Trophoblast cell (in vitro differentiated cells and primary cell): ENCODE measurements around the gene SLC35A2.
A peak's percentile ranks its signal among the peaks of the same experiment; 100 is the strongest.

ENCODE experiments used
- DNase-seq, 2 donors: peaks; one replicate each; pipeline ENCODE4 v3.0.0-alpha.2; 2016
- H2AFZ ChIP-seq: 2 replicates; pipeline ENCODE4 v1.6.1; 2013; ENCODE audit warnings: low read length, moderate library complexity, mild to moderate bottlenecking; ENCODE audit not compliant: insufficient read depth, poor library complexity
- H2AK5ac ChIP-seq: 2 replicates; pipeline ENCODE4 v1.6.1; 2013; ENCODE audit warnings: mild to moderate bottlenecking, low read length
- H2BK120ac ChIP-seq: 2 replicates; pipeline ENCODE4 v1.6.1; 2013; ENCODE audit warnings: low read length, mild to moderate bottlenecking, moderate library complexity; ENCODE audit not compliant: insufficient read depth, poor library complexity
- H2BK12ac ChIP-seq: 2 replicates; pipeline ENCODE4 v1.6.1; 2013; ENCODE audit warnings: mild to moderate bottlenecking, low read length, moderate library complexity
- H2BK5ac ChIP-seq: 2 replicates; pipeline ENCODE4 v1.6.1; 2013; ENCODE audit warnings: low read length, low read depth, moderate library complexity, mild to moderate bottlenecking; ENCODE audit not compliant: poor library complexity
- H3K14ac ChIP-seq: 2 replicates; pipeline ENCODE4 v1.6.1; 2013; ENCODE audit warnings: mild to moderate bottlenecking, low read length
- H3K18ac ChIP-seq: 2 replicates; pipeline ENCODE4 v1.6.1; 2013; ENCODE audit warnings: mild to moderate bottlenecking, low read length
- H3K23ac ChIP-seq: 2 replicates; pipeline ENCODE4 v1.6.1; 2013; ENCODE audit warnings: low read length
- H3K27ac ChIP-seq: 2 replicates; pipeline ENCODE4 v1.5.1; 2013; ENCODE audit warnings: low read depth, mild to moderate bottlenecking, inconsistent platforms, low read length, moderate library complexity
- H3K27me3 ChIP-seq: 2 replicates; pipeline ENCODE4 v1.6.1; 2013; ENCODE audit warnings: inconsistent platforms, mild to moderate bottlenecking, low read length, moderate library complexity; ENCODE audit not compliant: insufficient read depth
- H3K36me3 ChIP-seq, 2 experiments: 1 replicate in 1 of 2; 2 replicates in 1 of 2; pipeline ENCODE4 v1.6.1; 2013; ENCODE audit warnings: low read length in 2 of 2, mild to moderate bottlenecking in 2 of 2, moderate library complexity in 1 of 2; ENCODE audit not compliant: insufficient read depth in 2 of 2, control insufficient read depth in 1 of 2
- H3K4ac ChIP-seq: 2 replicates; pipeline ENCODE4 v1.6.1; 2013; ENCODE audit warnings: low read depth, mild to moderate bottlenecking, low read length, moderate library complexity
- H3K4me1 ChIP-seq, 2 experiments: 1 replicate in 1 of 2; 2 replicates in 1 of 2; pipeline ENCODE4 v1.6.1; 2013; ENCODE audit warnings: low read length in 2 of 2, mild to moderate bottlenecking in 2 of 2, moderate library complexity in 1 of 2; ENCODE audit not compliant: insufficient read depth in 2 of 2, control insufficient read depth in 1 of 2
- H3K4me2 ChIP-seq: 2 replicates; pipeline ENCODE4 v1.6.1; 2013; ENCODE audit warnings: inconsistent platforms, mild to moderate bottlenecking, low read length, moderate library complexity
- H3K4me3 ChIP-seq: 2 replicates; pipeline ENCODE4 v1.5.1; 2013; ENCODE audit warnings: mild to moderate bottlenecking, low read depth, low read length, inconsistent platforms
- H3K79me1 ChIP-seq: one replicate; pipeline ENCODE4 v1.6.1; 2013; ENCODE audit warnings: low read length
- H3K79me2 ChIP-seq: 2 replicates; pipeline ENCODE4 v1.6.1; 2013; ENCODE audit warnings: low read length, mild to moderate bottlenecking; ENCODE audit not compliant: control insufficient read depth, insufficient read depth, poor library complexity
- H3K9ac ChIP-seq: 2 replicates; pipeline ENCODE4 v1.6.1; 2013; ENCODE audit warnings: mild to moderate bottlenecking, low read length
- H3K9me3 ChIP-seq: 2 replicates; pipeline ENCODE4 v1.6.1; 2013; ENCODE audit warnings: low read depth, mild to moderate bottlenecking, control low read depth, inconsistent platforms, low read length; ENCODE audit not compliant: insufficient read depth
- H4K12ac ChIP-seq: 2 replicates; pipeline ENCODE4 v1.6.1; 2013; ENCODE audit warnings: low read depth, mild to moderate bottlenecking, low read length, moderate library complexity
- H4K8ac ChIP-seq: 2 replicates; pipeline ENCODE4 v1.6.1; 2013; ENCODE audit warnings: low read depth, mild to moderate bottlenecking, low read length, moderate library complexity
- H4K91ac ChIP-seq: one replicate; pipeline ENCODE4 v1.6.1; 2013; ENCODE audit warnings: low read depth, mild to moderate bottlenecking, low read length, moderate library complexity
- WGBS: extraction: QIAGEN DNeasy Blood & Tissue Kit; methylation state at CpG from one replicate; pipeline ENCODE4 v1.1.7; 2013; ENCODE audit warnings: missing lambda C conversion rate; ENCODE audit not compliant: insufficient read length, insufficient coverage; ENCODE audit errors: extremely low coverage; 5-methylcytosine and 5-hydroxymethylcytosine counted together

The SLC35A2 gene

GRCh38 chrX:48902776-48903175, 8.7 kb downstream of the SLC35A2 start:
- H3K9me3 ChIP-seq, result no peaks in the 10 kb centered on the region
- peaks cover 2% of the 10 kb centered on the region for H3K79me2 ChIP-seq
- no peak overlapping the region for H4K8ac ChIP-seq
- no peak overlapping the region for H3K23ac ChIP-seq
- no peak overlapping the region for H3K9ac ChIP-seq
- H2BK12ac ChIP-seq, result no peak overlapping the region
- no peak overlapping the region for H2BK5ac ChIP-seq
- no peak overlapping the region for H3K4me3 ChIP-seq
- no CpG with 5 or more reads among the region's 14 CpGs for WGBS
- no peak for DNase-seq
- no peak overlapping the region for H3K27ac ChIP-seq
- H3K4ac ChIP-seq, result no peak overlapping the region
- peaks cover 0 to 3% of the 10 kb centered on the region in 2 experiments for H3K4me1 ChIP-seq
- no peak overlapping the region for H4K12ac ChIP-seq
- no peak overlapping the region for H2AK5ac ChIP-seq
- H3K36me3 ChIP-seq, result peaks cover 53 to 58% of the 10 kb centered on the region in 2 experiments
- H3K14ac ChIP-seq, result no peak overlapping the region
- no peak overlapping the region for H4K91ac ChIP-seq
- no peak overlapping the region for H3K4me2 ChIP-seq
- peaks cover 5% of the 10 kb centered on the region for H3K79me1 ChIP-seq
- no peaks in the 10 kb centered on the region for H3K27me3 ChIP-seq
- no peak overlapping the region for H2BK120ac ChIP-seq
- H3K18ac ChIP-seq, result no peak overlapping the region
- no peak overlapping the region for H2AFZ ChIP-seq

- no peak for DNase-seq
- Histone ChIP-seq H3K4me1 (peaks cover 0 to 3% of the 10 kb centered on the region in 2 experiments), H3K9ac (no peak overlapping the region), H3K27ac (no peak overlapping the region), H2BK120ac (no peak overlapping the region), H3K4me2 (no peak overlapping the region), H3K23ac (no peak overlapping the region), H3K18ac (no peak overlapping the region), H3K4ac (no peak overlapping the region), H4K91ac (no peak overlapping the region), H3K36me3 (peaks cover 53 to 55% of the 10 kb centered on the region in 2 experiments), H3K4me3 (no peak overlapping the region), H2BK5ac (no peak overlapping the region), H3K27me3 (no peaks in the 10 kb centered on the region), H2BK12ac (no peak overlapping the region), H3K9me3 (no peaks in the 10 kb centered on the region), H3K79me2 (peaks cover 5% of the 10 kb centered on the region), H3K14ac (no peak overlapping the region), H3K79me1 (peaks cover 9% of the 10 kb centered on the region), H4K8ac (no peak overlapping the region), H2AFZ (no peak overlapping the region), H4K12ac (no peak overlapping the region), H2AK5ac (no peak overlapping the region)
- no CpG with 5 or more reads among the region's 20 CpGs for WGBS
Observed at GRCh38 chrX:48902135-48902534, 9.3 kb downstream of the SLC35A2 start.

GRCh38 chrX:48901069-48901468, 10.4 kb downstream of the SLC35A2 start:
- Histone ChIP-seq H2AK5ac (no peak overlapping the region), H2AFZ (no peak overlapping the region), H3K79me2 (peaks cover 5% of the 10 kb centered on the region), H3K4me3 (no peak overlapping the region), H4K12ac (no peak overlapping the region), H3K4me1 (peaks cover 0 to 6% of the 10 kb centered on the region in 2 experiments), H3K4me2 (no peak overlapping the region), H3K14ac (no peak overlapping the region), H2BK5ac (no peak overlapping the region), H2BK120ac (no peak overlapping the region), H3K36me3 (peaks cover 46 to 48% of the 10 kb centered on the region in 2 experiments), H3K9me3 (no peaks in the 10 kb centered on the region), H3K18ac (no peak overlapping the region), H4K8ac (no peak overlapping the region), H2BK12ac (no peak overlapping the region), H3K79me1 (peaks cover 9% of the 10 kb centered on the region), H3K9ac (no peak overlapping the region), H3K23ac (no peak overlapping the region), H3K27ac (no peak overlapping the region), H4K91ac (no peak overlapping the region), H3K27me3 (no peaks in the 10 kb centered on the region), H3K4ac (no peak overlapping the region)
- no peak for DNase-seq
- WGBS, result no CpG with 5 or more reads among the region's 7 CpGs

- peaks cover 0 to 6% of the 10 kb centered on the region in 2 experiments for H3K4me1 ChIP-seq
- peaks cover 29 to 34% of the 10 kb centered on the region in 2 experiments for H3K36me3 ChIP-seq
- no peaks in the 10 kb centered on the region for H3K9me3 ChIP-seq
- H2AK5ac ChIP-seq, result no peak overlapping the region
- no peak overlapping the region for H3K4me3 ChIP-seq
- H3K23ac ChIP-seq, result no peak overlapping the region
- no peak overlapping the region for H2AFZ ChIP-seq
- no peak overlapping the region for H2BK120ac ChIP-seq
- no peak overlapping the region for H2BK5ac ChIP-seq
- H4K12ac ChIP-seq, result no peak overlapping the region
- DNase-seq, result no peak
- no peak overlapping the region for H4K91ac ChIP-seq
- no CpG with 5 or more reads among the region's 8 CpGs for WGBS
- no peak overlapping the region for H3K18ac ChIP-seq
- H4K8ac ChIP-seq, result no peak overlapping the region
- no peak overlapping the region for H3K9ac ChIP-seq
- H3K14ac ChIP-seq, result no peak overlapping the region
- H3K79me1 ChIP-seq, result peaks cover 9% of the 10 kb centered on the region
- no peak overlapping the region for H3K4me2 ChIP-seq
- no peaks in the 10 kb centered on the region for H3K27me3 ChIP-seq
- peak overlapping the region; percentile 55 for H3K4ac ChIP-seq
- H2BK12ac ChIP-seq, result no peak overlapping the region
- H3K79me2 ChIP-seq, result peaks cover 5% of the 10 kb centered on the region
- H3K27ac ChIP-seq, result no peak overlapping the region
Observed at GRCh38 chrX:48899078-48899410, 12.4 kb downstream of the SLC35A2 start.
